H9 (cell line): Measurements from ENCODE around the gene NIN. TPM values are rescaled to one million over a fixed set of nuclear protein-coding genes. Genes with fewer than 3 reads are reported as not detected.

Experiments used
- DNase-seq: peaks from one replicate; pipeline ENCODE4 v3.0.0-alpha.2; 2017
- H2AFZ ChIP-seq: one replicate; pipeline ENCODE4 v1.6.1; 2013; ENCODE audit warnings: mild to moderate bottlenecking, low read length, control low read depth, moderate library complexity
- H2AK5ac ChIP-seq: 2 replicates; pipeline ENCODE4 v1.6.1; 2013; ENCODE audit warnings: low read length, control low read depth, mixed read lengths; ENCODE audit not compliant: insufficient read length
- H2BK120ac ChIP-seq: one replicate; pipeline ENCODE4 v1.6.1; 2013; ENCODE audit warnings: low read depth, mild to moderate bottlenecking, low read length, control low read depth, inconsistent platforms; ENCODE audit not compliant: poor library complexity, severe bottlenecking
- H2BK12ac ChIP-seq: 2 replicates; pipeline ENCODE4 v1.6.1; 2013; ENCODE audit warnings: low read length, control low read depth, mixed read lengths, low read depth; ENCODE audit not compliant: insufficient read length
- H2BK15ac ChIP-seq: 2 replicates; pipeline ENCODE4 v1.6.1; 2013; ENCODE audit warnings: low read depth, low read length, control low read depth
- H2BK20ac ChIP-seq: one replicate; pipeline ENCODE4 v1.6.1; 2013; ENCODE audit warnings: low read depth, mild to moderate bottlenecking, low read length, control low read depth, inconsistent platforms; ENCODE audit not compliant: poor library complexity, severe bottlenecking
- H2BK5ac ChIP-seq: 2 replicates; pipeline ENCODE4 v1.6.1; 2013; ENCODE audit warnings: low read length, control low read depth, mixed read lengths; ENCODE audit not compliant: insufficient read length
- H3K14ac ChIP-seq: 2 replicates; pipeline ENCODE4 v1.6.1; 2013; ENCODE audit warnings: low read length, control low read depth; ENCODE audit not compliant: insufficient read depth
- H3K18ac ChIP-seq: 2 replicates; pipeline ENCODE4 v1.6.1; 2013; ENCODE audit warnings: low read depth, mild to moderate bottlenecking, mixed read lengths, low read length, control low read depth; ENCODE audit not compliant: insufficient read length
- H3K23ac ChIP-seq: 2 replicates; pipeline ENCODE4 v1.6.1; 2013; ENCODE audit warnings: low read length, control low read depth, mixed read lengths, low read depth; ENCODE audit not compliant: insufficient read length
- H3K23me2 ChIP-seq: 2 replicates; pipeline ENCODE4 v1.6.1; 2013; ENCODE audit warnings: low read depth, mild to moderate bottlenecking, mixed read lengths, low read length, control low read depth; ENCODE audit not compliant: insufficient read length, poor library complexity, severe bottlenecking
- H3K27ac ChIP-seq: 2 replicates; pipeline ENCODE4 v1.5.1; 2013; ENCODE audit warnings: low read length, control low read depth, mixed read lengths, low read depth; ENCODE audit not compliant: insufficient read length
- H3K27me3 ChIP-seq: 2 replicates; pipeline ENCODE4 v1.6.1; 2013; ENCODE audit warnings: low read length, control low read depth, inconsistent platforms; ENCODE audit not compliant: insufficient read depth
- H3K4ac ChIP-seq: 2 replicates; pipeline ENCODE4 v1.6.1; 2013; ENCODE audit warnings: low read depth, mild to moderate bottlenecking, control low read depth, inconsistent platforms, low read length, moderate library complexity
- H3K4me1 ChIP-seq: 2 replicates; pipeline ENCODE4 v1.6.1; 2013; ENCODE audit warnings: low read length, control low read depth, inconsistent platforms; ENCODE audit not compliant: insufficient read depth
- H3K4me2 ChIP-seq: 2 replicates; pipeline ENCODE4 v1.6.1; 2013; ENCODE audit warnings: low read length, control low read depth, mixed read lengths; ENCODE audit not compliant: insufficient read length, insufficient read depth
- H3K56ac ChIP-seq: 2 replicates; pipeline ENCODE4 v1.6.1; 2013; ENCODE audit warnings: low read depth, mild to moderate bottlenecking, mixed read lengths, low read length, control low read depth; ENCODE audit not compliant: insufficient read length
- H3K79me1 ChIP-seq: 2 replicates; pipeline ENCODE4 v1.6.1; 2013; ENCODE audit warnings: low read depth, mild to moderate bottlenecking, moderate library complexity, low read length, control low read depth, inconsistent platforms; ENCODE audit not compliant: insufficient read depth, poor library complexity, severe bottlenecking
- H3K79me2 ChIP-seq: 2 replicates; pipeline ENCODE4 v1.6.1; 2013; ENCODE audit warnings: low read length, control low read depth, inconsistent platforms; ENCODE audit not compliant: insufficient read depth
- H3K9ac ChIP-seq: 2 replicates; pipeline ENCODE4 v1.6.1; 2013; ENCODE audit warnings: low read length, control low read depth, mixed read lengths; ENCODE audit not compliant: insufficient read length; ENCODE audit errors: extremely low read depth
- H3K9me3 ChIP-seq: one replicate; pipeline ENCODE4 v1.6.1; 2013; ENCODE audit warnings: low read depth, low read length, inconsistent platforms; ENCODE audit not compliant: control insufficient read depth
- H3T11ph ChIP-seq: one replicate; pipeline ENCODE4 v1.6.1; 2013; ENCODE audit warnings: mild to moderate bottlenecking, low read length, control low read depth, inconsistent platforms
- H4K20me1 ChIP-seq: one replicate; pipeline ENCODE4 v1.6.1; 2013; ENCODE audit not compliant: control insufficient read depth, insufficient read length, insufficient read depth
- H4K5ac ChIP-seq: 2 replicates; pipeline ENCODE4 v1.6.1; 2013; ENCODE audit warnings: low read depth, mild to moderate bottlenecking, mixed read lengths, low read length, control low read depth; ENCODE audit not compliant: insufficient read length
- H4K8ac ChIP-seq: replicated peaks from 2 replicates; pipeline ENCODE4 v1.6.1; 2013; ENCODE audit warnings: low read length, control low read depth, mixed read lengths, low read depth; ENCODE audit not compliant: insufficient read length
- H4K91ac ChIP-seq: 2 replicates; pipeline ENCODE4 v1.6.1; 2013; ENCODE audit warnings: low read depth, mild to moderate bottlenecking, moderate library complexity, mixed read lengths, low read length, control low read depth; ENCODE audit not compliant: insufficient read length
- H3K27ac Mint-ChIP-seq, 3 experiments: 2 replicates in 2 of 3; 3 replicates in 1 of 3; pipeline ENCODE4 v1.8.0; 2020 to 2021; ENCODE audit warnings: mixed read lengths in 3 of 3, mild to moderate bottlenecking in 1 of 3, moderate library complexity in 1 of 3
- H3K27me3 Mint-ChIP-seq: 2 replicates; pipeline ENCODE4 v1.8.0; 2021; ENCODE audit warnings: low read depth, mild to moderate bottlenecking, moderate library complexity, mixed read lengths
- H3K36me3 Mint-ChIP-seq, 3 experiments: 2 replicates in 2 of 3; 3 replicates in 1 of 3; pipeline ENCODE4 v1.8.0; 2020 to 2021; ENCODE audit warnings: low read depth in 3 of 3, mixed read lengths in 3 of 3; ENCODE audit not compliant: insufficient read depth in 1 of 3
- H3K4me1 Mint-ChIP-seq, 2 experiments: 2 replicates each; pipeline ENCODE4 v1.8.0; 2020; ENCODE audit warnings: mixed read lengths in 2 of 2
- H3K4me3 Mint-ChIP-seq, 2 experiments: 2 replicates in 1 of 2; 3 replicates in 1 of 2; pipeline ENCODE4 v1.8.0; 2020 to 2021; ENCODE audit warnings: mild to moderate bottlenecking in 2 of 2, mixed read lengths in 2 of 2, moderate library complexity in 1 of 2
- H3K9me3 Mint-ChIP-seq, 2 experiments: 2 replicates in 1 of 2; 3 replicates in 1 of 2; pipeline ENCODE4 v1.8.0; 2020; ENCODE audit warnings: mild to moderate bottlenecking in 2 of 2, mixed read lengths in 2 of 2, moderate library complexity in 1 of 2
- CTCF ChIP-seq: fragments of 200-600 bp; sonication (generic); conservative IDR thresholded peaks from 3 replicates; pipeline ENCODE4 v1.8.0; 2021; ENCODE audit warnings: antibody characterized with exemption, mild to moderate bottlenecking
- WGBS: extraction: QIAGEN DNeasy Blood & Tissue Kit; methylation state at CpG from one replicate; pipeline ENCODE4 v1.1.7; 2013; ENCODE audit warnings: missing lambda C conversion rate, low lambda C conversion rate, mixed read lengths; ENCODE audit not compliant: insufficient read length; ENCODE audit errors: extremely low coverage; 5-methylcytosine and 5-hydroxymethylcytosine counted together
- total RNA-seq: library from RNA; stranded (reverse); gene quantifications from 2 replicates; pipeline ENCODE4 v1.2.1, GENCODE V29; 2021

Gene NIN
- total RNA-seq, 1 experiment from 2014 or later, result 18.4 TPM

GRCh38 chr14:50758305-50758704 is 72.7 kb downstream of the NIN start:
- Histone ChIP-seq H3K14ac (no peak overlapping the region), H2AFZ (no peak overlapping the region), H3K23ac (no peak overlapping the region), H3K4me2 (no peak overlapping the region), H3K23me2 (no peaks in the 10 kb centered on the region), H3K79me2 (no peaks in the 10 kb centered on the region), H2BK12ac (no peak overlapping the region), H3K4ac (no peak overlapping the region), H2AK5ac (no peak overlapping the region), H3K27ac (no peak overlapping the region), H3K56ac (no peak overlapping the region), H4K91ac (no peak overlapping the region), H3K9ac (no peak overlapping the region), H3K18ac (no peak overlapping the region), H2BK15ac (no peak overlapping the region), H3T11ph (no peak overlapping the region), H4K20me1 (no peaks in the 10 kb centered on the region), H4K5ac (no peak overlapping the region), H3K4me1 (no peaks in the 10 kb centered on the region), H3K27me3 (no peaks in the 10 kb centered on the region), H4K8ac (no peak overlapping the region), H3K79me1 (no peaks in the 10 kb centered on the region), H2BK120ac (no peak overlapping the region), H2BK5ac (no peak overlapping the region), H3K9me3 (no peaks in the 10 kb centered on the region), H2BK20ac (no peak overlapping the region)
- no peaks in the 10 kb centered on the region for H3K9me3 Mint-ChIP-seq
- no peak overlapping the region for H3K27ac Mint-ChIP-seq
- WGBS, result no CpG with 5 or more reads among the region's 7 CpGs
- H3K4me3 Mint-ChIP-seq, result no peak overlapping the region
- no peak for TF ChIP-seq CTCF
- no peak for DNase-seq
- no peaks in the 10 kb centered on the region; the same call in 1 of the 2 replicates for H3K27me3 Mint-ChIP-seq
- peaks cover 12 to 31% (median 30%) of the 10 kb centered on the region in 3 experiments; a peak in 6 of 7 replicates for H3K36me3 Mint-ChIP-seq
- no peaks in the 10 kb centered on the region for H3K4me1 Mint-ChIP-seq
